Mucosa of descending colon (tissue), 3 donors: Measurements from ENCODE around the gene TLE3. TPM values are rescaled to one million over a fixed set of nuclear protein-coding genes. Genes with fewer than 3 reads are reported as not detected.

Experiments used
- ATAC-seq: fragments of 200-7000 bp; cut with Tn5 transposase; one replicate; pipeline ENCODE4 v1.9.1; 2020; ENCODE audit warnings: mild to moderate bottlenecking, moderate library complexity
- DNase-seq, 3 donors: peaks; one replicate each; pipeline ENCODE4 v3.0.0-alpha.2; 2020
- H3K36me3 ChIP-seq: fragments of 200-600 bp; one replicate; pipeline ENCODE4 v1.8.0; 2021; ENCODE audit warnings: low read depth, mild to moderate bottlenecking
- H3K4me1 ChIP-seq: fragments of 200-600 bp; one replicate; pipeline ENCODE4 v1.8.0; 2021; ENCODE audit warnings: low read depth, mild to moderate bottlenecking
- H3K4me3 ChIP-seq: fragments of 200-600 bp; one replicate; pipeline ENCODE4 v1.8.0; 2021; ENCODE audit warnings: mild to moderate bottlenecking
- H3K9me3 ChIP-seq: fragments of 200-600 bp; one replicate; pipeline ENCODE4 v1.8.0; 2021; ENCODE audit warnings: mild to moderate bottlenecking
- CTCF ChIP-seq: fragments of 200-600 bp; IDR thresholded peaks from one replicate; pipeline ENCODE4 v1.8.0; 2022; ENCODE audit warnings: antibody characterized with exemption, mild to moderate bottlenecking
- intact Hi-C, 2 donors: fragments of 100-400 bp; cut with DNase I in 1 of 2; cut with micrococcal nuclease in 1 of 2; formaldehyde crosslinking; loops; one replicate each; pipeline versions ENCODE4 v1.11.0 to v1.11.1; 2022; cut with DNase I, micrococcal nuclease
- total RNA-seq, 3 donors: library from RNA; stranded (reverse); fragmentation: NEBNext Ultra II Directional in 2 of 3; extraction: Animal tissue kit (Norgen Biotek cat#: 25700) in 2 of 3; gene quantifications; one replicate each; pipeline versions ENCODE4 v1.2.1 to v1.2.4, GENCODE V29; 2021 to 2023
- donor health status: DM: no; HTN: no; CAD: no; lungs with moderate emphysema.
- donor health status: DM: no; HTN: no; CAD: no.
- donor health status: DM: no; HTN: yes; CAD: no.

Gene TLE3
- total RNA-seq, 3 donors from 2014 or later = 77.6 to 123 (median 103) TPM

GRCh38 chr15:70027518-70027917 is 70.2 kb downstream of the TLE3 start:
- no peak for TF ChIP-seq CTCF
- Histone ChIP-seq H3K4me3 (no peak overlapping the region), H3K36me3 (no peaks in the 10 kb centered on the region), H3K9me3 (no peaks in the 10 kb centered on the region), H3K4me1 (peaks cover 11% of the 10 kb centered on the region)
- ATAC-seq = no peak
- intact Hi-C loops = no loop called here
- DNase-seq = no peak

DNA sequence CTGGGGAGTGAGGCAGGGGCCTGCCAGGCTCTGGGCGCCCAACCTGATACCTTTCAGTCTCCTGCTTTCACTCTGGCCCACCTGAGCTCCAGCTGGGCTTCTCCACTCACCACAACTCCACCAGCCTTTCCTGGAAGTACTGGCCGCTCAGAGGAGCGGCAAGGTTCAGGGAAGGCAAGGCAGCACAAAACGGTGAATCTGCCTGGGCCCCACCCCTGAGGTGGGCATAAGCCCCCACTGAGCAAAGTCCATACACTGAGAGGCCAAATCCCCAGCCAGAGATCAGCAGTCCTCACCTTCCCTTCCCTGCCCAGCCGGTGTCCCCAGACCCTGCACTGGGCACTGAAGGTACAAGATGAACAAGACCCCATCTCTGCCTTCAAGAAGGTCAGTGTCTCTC is 70.7 kb downstream of the TLE3 start:
- Histone ChIP-seq H3K9me3 (no peaks in the 10 kb centered on the region), H3K4me3 (no peak overlapping the region), H3K4me1 (peaks cover 11% of the 10 kb centered on the region), H3K36me3 (no peaks in the 10 kb centered on the region)
- TF ChIP-seq CTCF = no peak
- DNase-seq (no peak), ATAC-seq (no peak)
- intact Hi-C loops = no loop called here

- ATAC-seq = no peak
- intact Hi-C loops = no loop called here
These were observed 72.1 kb downstream of the TLE3 start for GRCh38 chr15:70025413-70026296.

GRCh38 chr15:70024521-70024920 is 73.2 kb downstream of the TLE3 start:
- peaks cover 11% of the 10 kb centered on the region for H3K4me1 ChIP-seq
- H3K36me3 ChIP-seq = no peaks in the 10 kb centered on the region
- no peak overlapping the region for H3K4me3 ChIP-seq
- TF ChIP-seq CTCF = no peak
- intact Hi-C loops = no loop called here
- no peaks in the 10 kb centered on the region for H3K9me3 ChIP-seq
- no peak for ATAC-seq
- no peak for DNase-seq

More at GRCh38 chr15:70025413-70026296, 72.1 kb downstream of the TLE3 start:
- Histone ChIP-seq H3K4me3 (no peak overlapping the region), H3K36me3 (no peaks in the 10 kb centered on the region), H3K9me3 (no peaks in the 10 kb centered on the region), H3K4me1 (peaks cover 11% of the 10 kb centered on the region)
- no peak for DNase-seq
- TF ChIP-seq CTCF = no peak

- peaks cover 11% of the 10 kb centered on the region for H3K4me1 ChIP-seq
- H3K4me3 ChIP-seq = no peak overlapping the region
- no peaks in the 10 kb centered on the region for H3K36me3 ChIP-seq
- no peak for TF ChIP-seq CTCF
- ATAC-seq (peak; percentile 22), DNase-seq (peak in 1 of 3 donors; percentile 21)
- intact Hi-C loops = no loop called here
- H3K9me3 ChIP-seq = no peaks in the 10 kb centered on the region
These were observed 73.8 kb downstream of the TLE3 start for GRCh38 chr15:70023769-70024491.
